Tibial artery (tissue), 4 donors: ENCODE data around the gene TOM1L2.

Experiments
- DNase-seq, 2 donors: peaks; one replicate each; pipeline ENCODE4 v3.0.0-alpha.2; 2019
- H3K27ac ChIP-seq, 2 donors: fragments of 200-600 bp; sonication (generic) in 1 of 2; 1 replicate in 1 of 2; 2 replicates in 1 of 2; pipeline ENCODE4 v1.5.1; 2018 to 2019; ENCODE audit warnings: mild to moderate bottlenecking in 1 of 2
- H3K27me3 ChIP-seq, 2 donors: fragments of 200-600 bp; sonication (generic) in 1 of 2; one replicate each; pipeline versions ENCODE4 v1.5.1 to v1.6.0; 2016 to 2019
- H3K36me3 ChIP-seq, 3 donors: fragments of 200-600 bp; sonication (generic) in 2 of 3; one replicate each; pipeline ENCODE4 v1.5.1; 2016 to 2019; ENCODE audit warnings: mild to moderate bottlenecking in 2 of 3
- H3K4me1 ChIP-seq, 4 donors: fragments of 200-600 bp; sonication (generic) in 2 of 4; 1 replicate in 3 of 4; 2 replicates in 1 of 4; pipeline ENCODE4 v1.5.1; 2016 to 2019
- H3K4me3 ChIP-seq, 2 donors: fragments of 200-600 bp; sonication (generic) in 1 of 2; 1 replicate in 1 of 2; 2 replicates in 1 of 2; pipeline ENCODE4 v1.5.1; 2018 to 2019; ENCODE audit warnings: mild to moderate bottlenecking in 2 of 2
- H3K9me3 ChIP-seq, 3 donors: fragments of 200-600 bp; sonication (generic) in 1 of 3; one replicate each; pipeline ENCODE4 v1.5.1; 2016 to 2019
- intact Hi-C: fragments of 100-400 bp; cut with DNase I; formaldehyde crosslinking; loops from one replicate; pipeline ENCODE4 v1.15.0; 2023; ENCODE audit warnings: low total_unique reads
- TF ChIP-seq, protein P1 (sequence below), 2 experiments: fragments of 200-600 bp in 1 of 2; fragments of 450-650 bp in 1 of 2; IDR thresholded peaks; one replicate each; pipeline ENCODE4 v1.5.1; 2017 to 2019; ENCODE audit warnings: antibody characterized with exemption in 2 of 2, mild to moderate bottlenecking in 1 of 2, moderate library complexity in 1 of 2

The TOM1L2 gene

DNA sequence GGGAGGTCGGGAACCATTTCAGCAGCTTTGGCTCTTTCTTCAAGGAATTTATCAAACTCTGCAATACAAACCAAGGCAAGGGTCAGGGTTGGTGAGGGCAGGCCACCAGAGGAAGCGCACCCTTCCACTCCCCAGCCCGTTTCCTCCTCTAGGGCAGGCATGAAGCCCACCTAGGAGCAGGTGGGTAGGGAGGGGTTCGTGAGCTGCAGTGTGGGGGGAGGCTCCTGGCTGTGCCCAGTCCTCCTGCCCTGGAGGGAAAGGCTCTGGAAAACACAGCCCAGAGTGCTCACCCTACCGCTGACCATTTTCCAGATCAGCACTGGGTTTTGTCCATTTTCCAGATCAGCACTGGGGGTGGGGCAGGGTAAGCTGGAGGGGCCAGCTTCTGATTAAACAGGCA lies 124.5 kb downstream of the TOM1L2 start:
- intact Hi-C loops: no loop called here
- Histone ChIP-seq H3K4me1 (peaks cover 10 to 35% (median 30%) of the 10 kb centered on the region in 4 donors), H3K27ac (peak overlapping the region; percentile 75 to 79), H3K27me3 (no peaks in the 10 kb centered on the region), H3K9me3 (no peaks in the 10 kb centered on the region), H3K36me3 (peaks cover 0 to 29% (median 18%) of the 10 kb centered on the region in 3 donors), H3K4me3 (no peak overlapping the region)
- TF ChIP-seq, protein P1, sequence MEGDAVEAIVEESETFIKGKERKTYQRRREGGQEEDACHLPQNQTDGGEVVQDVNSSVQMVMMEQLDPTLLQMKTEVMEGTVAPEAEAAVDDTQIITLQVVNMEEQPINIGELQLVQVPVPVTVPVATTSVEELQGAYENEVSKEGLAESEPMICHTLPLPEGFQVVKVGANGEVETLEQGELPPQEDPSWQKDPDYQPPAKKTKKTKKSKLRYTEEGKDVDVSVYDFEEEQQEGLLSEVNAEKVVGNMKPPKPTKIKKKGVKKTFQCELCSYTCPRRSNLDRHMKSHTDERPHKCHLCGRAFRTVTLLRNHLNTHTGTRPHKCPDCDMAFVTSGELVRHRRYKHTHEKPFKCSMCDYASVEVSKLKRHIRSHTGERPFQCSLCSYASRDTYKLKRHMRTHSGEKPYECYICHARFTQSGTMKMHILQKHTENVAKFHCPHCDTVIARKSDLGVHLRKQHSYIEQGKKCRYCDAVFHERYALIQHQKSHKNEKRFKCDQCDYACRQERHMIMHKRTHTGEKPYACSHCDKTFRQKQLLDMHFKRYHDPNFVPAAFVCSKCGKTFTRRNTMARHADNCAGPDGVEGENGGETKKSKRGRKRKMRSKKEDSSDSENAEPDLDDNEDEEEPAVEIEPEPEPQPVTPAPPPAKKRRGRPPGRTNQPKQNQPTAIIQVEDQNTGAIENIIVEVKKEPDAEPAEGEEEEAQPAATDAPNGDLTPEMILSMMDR (IDR thresholded peaks at IDR 0.05): no peak
- DNase-seq: no peak

DNA sequence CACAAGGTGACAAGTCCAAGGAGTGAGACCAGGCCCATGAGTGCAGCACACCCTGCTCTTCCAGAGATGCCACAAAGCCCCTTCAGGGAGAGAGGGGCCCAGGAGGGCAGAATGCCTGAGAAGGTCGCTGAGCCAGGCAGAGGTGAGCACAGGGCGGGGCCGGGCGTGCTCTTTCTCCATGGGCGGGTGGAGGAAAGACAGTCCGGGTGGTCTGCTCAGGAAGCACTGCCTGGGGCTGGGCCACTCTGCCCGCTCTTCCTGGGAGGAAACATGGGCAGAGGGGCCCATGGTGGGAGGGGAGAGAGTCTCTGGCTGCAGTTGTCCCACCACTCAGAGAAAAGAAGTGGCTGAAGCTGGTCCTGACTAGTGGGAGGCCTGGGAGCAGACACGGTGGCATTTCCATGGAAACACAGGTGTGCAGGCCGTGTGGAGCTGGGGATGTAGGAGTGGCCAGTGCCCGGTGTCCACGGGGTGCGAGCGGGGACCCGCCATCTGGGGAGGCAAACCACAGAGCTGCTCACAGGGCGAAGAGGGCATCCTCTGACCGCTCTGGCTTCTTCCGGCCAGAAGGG lies 125.0 kb downstream of the TOM1L2 start:
- Histone ChIP-seq H3K9me3 (no peaks in the 10 kb centered on the region), H3K36me3 (peaks cover 0 to 25% (median 18%) of the 10 kb centered on the region in 3 donors), H3K27ac (peak overlapping the region; percentile 20 to 75), H3K4me1 (peaks cover 10 to 40% (median 33%) of the 10 kb centered on the region in 4 donors), H3K4me3 (no peak overlapping the region), H3K27me3 (no peaks in the 10 kb centered on the region)
- TF ChIP-seq, protein P1 (IDR thresholded peaks at IDR 0.05): no peak
- intact Hi-C loops: no loop called here
- DNase-seq: no peak

DNA sequence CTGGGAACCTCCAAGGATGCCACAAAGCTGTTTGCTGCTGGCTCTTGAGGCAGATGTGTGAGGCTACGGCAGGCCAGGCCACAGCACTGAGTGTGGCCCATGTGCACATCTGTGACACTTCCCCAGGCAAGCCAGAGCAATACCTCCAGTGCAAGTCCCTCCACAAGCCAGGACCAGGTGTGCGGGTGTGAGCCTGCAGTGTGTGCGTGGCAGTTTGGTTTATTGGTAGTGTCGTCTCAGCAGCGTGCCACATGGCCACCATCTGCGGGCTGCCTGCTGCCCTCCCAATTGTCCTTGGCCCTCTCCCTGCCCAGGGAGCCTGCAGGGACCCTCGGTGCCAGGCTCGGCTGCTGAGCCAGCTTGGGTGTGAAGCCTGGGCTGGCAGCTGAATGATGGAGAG lies 125.6 kb downstream of the TOM1L2 start:
- no peak overlapping the region for H3K27ac ChIP-seq
- no peak overlapping the region for H3K4me3 ChIP-seq
- H3K27me3 ChIP-seq: no peaks in the 10 kb centered on the region
- H3K9me3 ChIP-seq: no peaks in the 10 kb centered on the region
- peaks cover 0 to 24% (median 18%) of the 10 kb centered on the region in 3 donors for H3K36me3 ChIP-seq
- peaks cover 10 to 45% (median 39%) of the 10 kb centered on the region in 4 donors for H3K4me1 ChIP-seq
- no peak for DNase-seq
- TF ChIP-seq, protein P1 (IDR thresholded peaks at IDR 0.05): no peak
- intact Hi-C loops: no loop called here

DNA sequence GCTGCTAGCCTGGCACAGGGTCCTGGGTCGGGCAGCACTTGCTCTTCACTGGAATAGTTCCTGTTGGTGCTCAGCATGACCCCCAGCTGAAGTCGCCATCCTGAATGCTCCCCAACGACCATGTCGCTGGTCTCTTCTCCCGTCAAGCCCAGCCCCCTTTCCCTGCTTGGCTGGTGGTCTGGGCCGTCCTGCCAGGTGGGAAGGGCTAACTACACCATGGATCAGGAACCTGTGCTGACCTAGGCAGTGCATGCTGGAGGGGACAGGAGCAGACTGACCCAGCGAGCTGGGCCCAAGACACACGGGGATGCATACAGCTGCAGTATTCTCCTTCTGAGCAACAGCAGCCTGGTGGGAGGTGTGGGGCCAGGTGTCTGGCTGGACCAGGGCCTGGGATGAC lies 126.2 kb downstream of the TOM1L2 start:
- intact Hi-C loops: no loop called here
- DNase-seq: no peak
- Histone ChIP-seq H3K4me3 (no peak overlapping the region), H3K9me3 (no peaks in the 10 kb centered on the region), H3K27me3 (no peaks in the 10 kb centered on the region), H3K4me1 (peaks cover 10 to 52% (median 45%) of the 10 kb centered on the region in 4 donors), H3K27ac (no peak overlapping the region), H3K36me3 (peaks cover 0 to 24% (median 18%) of the 10 kb centered on the region in 3 donors)
- TF ChIP-seq, protein P1 (IDR thresholded peaks at IDR 0.05): no peak

DNA sequence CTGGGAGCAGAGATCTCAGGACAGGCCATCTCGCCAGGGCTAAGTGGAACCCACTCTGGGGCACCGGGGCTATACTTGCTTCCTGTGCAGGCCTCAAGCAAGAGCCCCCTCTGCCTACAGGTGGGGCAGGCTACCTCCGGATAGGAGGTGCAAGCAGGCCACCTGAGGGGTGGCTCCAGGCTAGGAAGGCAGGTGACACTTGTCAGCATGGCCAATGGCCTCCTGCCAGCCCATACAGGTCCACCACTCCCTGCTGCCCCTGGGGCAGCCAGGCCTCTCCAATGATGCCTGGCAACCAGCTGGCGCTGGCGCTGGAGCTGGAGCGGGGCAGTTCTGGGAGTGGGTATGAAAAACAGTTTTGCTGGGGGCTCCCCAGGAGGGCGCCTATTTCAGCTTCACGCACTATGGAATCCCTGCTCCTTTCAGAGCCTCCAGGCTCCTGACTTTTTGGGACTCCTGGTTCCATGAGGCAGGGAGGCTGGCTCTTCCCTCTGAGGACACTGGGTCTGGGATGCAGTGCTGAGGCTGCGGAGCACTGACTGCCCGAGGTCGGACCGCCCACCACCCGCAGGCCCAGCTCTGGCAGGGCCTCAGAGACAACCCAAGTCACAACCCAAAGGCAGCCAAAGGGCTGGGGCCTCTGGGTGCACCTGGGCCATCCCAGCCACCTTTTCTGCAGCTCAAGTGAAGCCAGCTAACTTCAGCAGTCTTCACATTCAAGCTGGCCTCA lies 127.0 kb downstream of the TOM1L2 start:
- Histone ChIP-seq H3K4me1 (peaks cover 10 to 60% (median 49%) of the 10 kb centered on the region in 4 donors), H3K27ac (no peak overlapping the region), H3K9me3 (no peaks in the 10 kb centered on the region), H3K27me3 (no peaks in the 10 kb centered on the region), H3K36me3 (peaks cover 0 to 24% (median 18%) of the 10 kb centered on the region in 3 donors), H3K4me3 (no peak overlapping the region)
- TF ChIP-seq, protein P1 (IDR thresholded peaks at IDR 0.05): no peak
- no peak for DNase-seq
- intact Hi-C loops: no loop called here
